Measurements from ENCODE around the gene ARF6.
A peak's percentile ranks its signal among the peaks of the same experiment; 100 is the strongest.
"Not testable (repeated sequence)": the region's sequence is repeated elsewhere in the genome, so short reads cannot be mapped to it uniquely, and the experiment has no call there.

ARF6 gene

DNA sequence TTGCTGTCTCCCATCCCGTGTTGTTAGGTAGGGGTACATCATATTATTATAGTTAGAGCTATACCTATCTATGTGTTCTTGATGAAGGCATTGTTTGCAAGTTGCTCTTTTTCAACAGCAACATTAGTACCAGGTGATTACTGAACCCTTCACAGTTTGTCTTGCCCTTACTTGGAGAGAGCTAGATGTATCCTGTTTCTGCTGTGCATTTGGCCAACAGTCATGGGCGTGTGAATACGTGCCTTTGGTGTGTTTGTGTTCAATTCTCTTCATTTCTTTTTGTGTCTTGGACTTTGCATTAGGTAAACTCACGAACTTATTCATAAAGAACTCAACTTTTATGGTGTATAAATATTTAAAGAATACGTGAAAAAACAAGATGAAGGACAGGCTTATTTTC lies 14.3 kb downstream of the ARF6 start:
- DNase-seq (ENCODE audit: low spot score), result no peak

DNA sequence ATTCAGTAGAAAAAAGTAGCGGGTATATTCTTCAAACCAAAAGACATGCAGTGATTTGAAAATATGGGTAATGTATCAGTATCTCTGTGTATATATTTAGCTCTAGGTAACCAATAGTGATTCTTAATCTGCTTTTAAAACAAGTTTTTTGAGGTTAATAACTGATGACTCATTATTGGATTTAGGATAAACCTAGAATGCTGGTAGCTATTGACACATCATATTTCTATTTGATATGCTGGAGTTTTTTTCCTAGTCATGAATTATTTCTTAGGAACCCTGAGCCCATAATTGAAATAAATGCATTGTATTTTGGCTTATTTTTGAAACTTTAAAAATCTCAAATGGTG lies 15.5 kb downstream of the ARF6 start:
- DNase-seq (ENCODE audit: low spot score), result no peak

DNA sequence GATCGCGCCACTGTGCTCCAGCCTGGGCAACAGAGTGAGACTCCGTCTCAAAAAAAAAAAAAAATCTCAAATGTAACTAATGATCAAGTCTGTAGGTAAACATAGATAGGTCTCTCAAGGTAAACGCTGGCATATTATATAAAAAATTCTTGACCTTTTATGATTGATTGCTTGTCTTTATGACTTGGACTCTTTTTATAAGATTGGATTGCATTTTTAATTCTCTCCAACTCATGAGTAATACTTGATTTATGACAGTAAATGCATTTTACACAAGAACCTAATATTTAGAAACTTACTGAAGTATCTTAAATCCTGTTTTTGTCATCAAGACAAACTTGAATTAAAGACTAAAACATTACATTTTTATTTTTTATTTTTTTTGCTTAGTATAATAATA lies 16.1 kb downstream of the ARF6 start:
- DNase-seq (ENCODE audit: low spot score), result no peak

DNA sequence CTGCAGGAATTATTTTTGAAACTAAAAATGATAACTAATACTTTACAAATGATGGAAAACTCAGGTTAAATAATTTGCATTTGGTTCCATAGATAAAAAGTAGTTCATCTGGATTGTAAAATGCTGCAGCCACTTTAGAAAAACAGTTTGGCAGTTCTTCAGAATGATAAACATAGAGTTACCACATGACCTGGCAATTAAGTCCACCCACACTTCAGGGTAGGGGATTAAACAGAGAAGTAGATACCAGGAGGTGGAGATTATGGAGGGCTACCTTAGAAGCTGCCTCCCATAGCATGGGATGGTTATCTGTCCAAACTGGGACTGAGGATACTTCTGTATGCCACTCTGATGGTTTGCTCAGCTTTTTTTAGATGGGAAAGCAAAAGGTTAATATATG lies 22.2 kb downstream of the ARF6 start:
- no peak for DNase-seq (ENCODE audit: low spot score)

DNA sequence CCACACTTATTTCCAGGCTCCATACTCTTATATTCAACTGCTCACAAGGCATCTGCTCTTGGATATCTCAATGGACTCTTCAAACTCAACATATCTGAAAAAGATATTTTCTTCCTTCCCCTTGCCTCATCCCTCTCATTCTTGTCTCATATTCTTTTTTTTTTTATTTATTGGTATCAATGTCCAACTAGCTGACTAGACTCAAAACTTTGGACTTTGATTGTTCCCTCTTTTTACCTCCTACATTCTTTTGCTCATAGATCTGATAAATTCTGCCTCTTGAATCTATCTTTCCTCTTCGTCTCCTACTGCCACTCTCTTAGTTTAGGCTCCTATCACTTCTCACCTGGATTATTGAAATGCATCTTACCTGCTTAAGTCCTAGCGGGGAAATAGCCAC lies 25.8 kb downstream of the ARF6 start:
- DNase-seq (ENCODE audit: low spot score), result no peak

DNA sequence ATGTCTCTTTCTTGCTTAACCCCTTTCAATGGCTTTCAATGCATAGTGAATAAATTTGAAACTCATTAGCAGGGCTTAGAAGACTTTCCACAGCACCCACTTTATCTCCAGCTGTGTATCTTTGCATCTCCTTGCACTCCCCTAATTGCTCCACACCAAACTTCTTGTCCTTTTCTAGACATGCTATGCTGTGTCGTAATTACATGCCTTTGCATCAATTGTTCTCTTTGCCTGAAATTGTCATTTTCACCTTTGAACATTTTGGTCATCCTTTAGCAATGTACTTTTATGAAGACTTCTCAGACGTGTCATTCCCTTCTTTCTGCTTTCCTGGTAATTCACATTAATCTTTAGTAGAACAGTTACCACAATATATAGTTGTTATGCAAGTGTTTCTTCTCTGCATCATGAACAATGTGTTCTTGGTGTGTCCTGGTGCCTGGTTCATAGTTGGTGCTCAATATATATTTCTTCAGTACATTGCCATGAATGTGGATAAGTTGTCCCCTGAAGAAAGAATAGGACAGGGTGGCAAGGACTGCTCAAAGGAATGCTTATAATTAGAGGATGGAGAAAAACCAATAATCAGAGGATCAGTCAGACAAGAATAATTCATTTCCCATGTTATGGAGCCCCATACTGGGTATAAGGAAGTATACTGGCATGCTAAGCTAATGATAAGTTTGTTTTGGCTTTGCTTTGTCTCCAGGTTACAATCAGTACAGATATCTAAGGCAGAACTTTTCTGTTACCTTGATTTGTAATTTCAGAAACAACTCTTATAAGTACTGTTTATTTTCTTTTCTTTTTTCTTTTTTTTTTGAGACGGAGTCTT lies 27.2 kb downstream of the ARF6 start:
- DNase-seq (ENCODE audit: low spot score), result no peak

DNA sequence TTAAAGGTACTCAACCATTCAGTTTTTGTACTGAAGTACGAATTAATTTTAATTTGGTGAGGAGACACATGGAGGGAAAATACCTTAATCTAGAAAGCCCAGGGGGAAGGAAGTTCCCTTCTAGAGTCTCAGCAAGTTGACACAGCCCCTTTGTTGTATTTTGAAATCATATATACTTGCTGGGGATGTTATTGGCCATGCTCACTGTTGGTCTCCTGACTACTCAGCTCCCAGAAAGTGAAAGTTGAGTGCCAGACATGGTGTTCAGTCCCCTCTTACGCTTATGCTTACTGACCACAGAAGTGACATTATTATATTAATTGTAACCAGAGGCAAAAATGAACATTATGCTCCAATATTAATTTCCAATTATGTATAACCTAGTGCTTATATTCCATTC lies 28.1 kb downstream of the ARF6 start:
- no peak for DNase-seq (ENCODE audit: low spot score)

DNA sequence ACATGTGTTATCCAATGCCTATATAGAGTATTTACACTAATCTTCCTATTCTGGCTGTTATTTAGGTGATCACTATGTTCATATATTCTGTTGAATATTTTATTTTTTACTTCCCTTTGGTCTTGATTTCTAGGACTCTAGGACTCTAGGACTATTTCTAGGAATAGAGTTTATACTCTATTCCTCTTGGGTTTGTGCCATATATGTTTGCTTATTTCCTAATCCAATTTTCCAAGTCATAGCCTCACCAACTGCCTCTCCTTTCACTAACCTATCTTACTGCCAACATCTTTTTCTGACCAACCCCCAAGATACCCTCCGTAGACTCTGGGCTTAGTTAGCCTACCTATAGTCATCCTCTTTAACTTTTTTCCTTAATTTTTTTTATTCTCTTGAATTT lies 28.5 kb downstream of the ARF6 start:
- no peak for DNase-seq (ENCODE audit: low spot score)

DNA sequence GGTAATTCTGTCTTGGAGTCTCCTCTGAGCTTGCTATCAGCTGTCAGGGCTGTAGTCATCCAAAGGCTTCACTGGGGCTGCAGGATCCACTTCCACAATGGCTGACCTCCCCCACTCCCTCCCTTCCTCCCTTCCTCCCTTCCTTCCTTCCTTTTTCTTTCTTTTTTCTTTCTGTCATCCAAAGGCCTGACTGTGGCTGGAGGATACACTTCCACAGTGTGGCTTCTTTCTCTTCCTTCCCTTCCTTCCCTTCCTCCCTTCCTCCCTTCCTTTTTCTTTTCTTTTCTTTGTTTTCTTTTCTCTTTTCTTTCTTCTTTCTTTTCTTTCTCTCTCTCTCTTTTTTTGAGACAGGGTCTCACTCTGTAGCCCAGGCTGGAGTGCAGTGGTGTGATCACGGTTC lies 30.6 kb downstream of the ARF6 start:
- DNase-seq (ENCODE audit: low spot score), result no peak

DNA sequence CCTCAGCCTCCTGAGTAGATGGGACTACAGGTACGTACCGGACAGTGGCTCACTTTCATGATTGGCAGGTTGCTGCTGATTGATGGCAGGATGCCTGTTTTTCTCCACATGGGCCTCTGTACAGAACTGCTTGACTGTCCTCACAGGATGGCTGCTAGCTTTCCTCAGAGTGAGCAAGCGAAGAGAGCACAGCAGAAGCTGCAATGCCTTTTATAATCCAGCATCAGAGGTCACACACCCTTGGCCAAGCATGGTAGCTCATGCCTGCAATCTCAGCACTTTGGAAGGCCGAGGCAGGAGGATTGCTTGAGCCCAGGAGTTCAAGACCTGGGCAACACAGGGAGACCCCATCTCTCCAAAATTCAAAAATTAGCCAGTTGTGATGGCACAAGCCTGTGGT lies 31.0 kb downstream of the ARF6 start:
- DNase-seq (ENCODE audit: low spot score), result no peak

DNA sequence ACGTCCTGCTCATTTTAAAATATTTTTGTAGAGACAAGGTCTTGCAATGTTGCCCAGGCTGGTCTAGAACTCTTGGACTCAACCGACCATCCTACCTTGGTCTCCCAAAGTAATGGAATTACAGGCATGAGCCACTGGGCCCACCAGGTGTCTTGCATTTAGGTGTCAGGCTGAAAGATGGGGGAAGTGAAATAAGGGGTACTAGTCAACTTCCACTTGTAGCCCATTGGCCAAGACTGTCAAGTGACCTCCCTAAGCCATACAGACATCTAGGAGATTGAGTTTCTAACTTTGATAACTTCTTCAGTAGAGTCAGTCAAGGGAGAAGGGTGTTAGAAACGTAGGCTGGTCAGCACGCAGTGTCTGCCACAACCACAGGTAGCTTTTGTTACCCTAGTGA lies 32.0 kb downstream of the ARF6 start:
- DNase-seq (ENCODE audit: low spot score), result no peak

DNA sequence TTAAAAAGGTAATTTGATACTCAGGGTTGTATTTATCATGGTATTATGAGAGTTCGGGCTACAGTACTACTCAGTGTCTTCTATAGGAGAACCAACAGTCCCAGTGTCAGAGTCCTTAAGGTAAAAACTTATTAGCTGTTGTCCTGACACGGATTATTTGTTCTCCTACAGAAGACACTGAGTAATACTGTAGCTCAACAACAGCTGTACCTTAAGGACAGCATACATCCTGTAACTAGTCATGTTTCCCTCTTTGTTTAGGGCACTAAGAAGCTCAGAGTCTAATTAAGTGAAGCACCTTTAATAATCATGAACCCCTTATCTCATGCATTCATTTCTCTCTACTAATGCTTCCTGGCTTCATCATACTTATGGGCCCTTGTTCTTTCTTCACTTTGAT lies 33.9 kb downstream of the ARF6 start:
- DNase-seq (ENCODE audit: low spot score), result no peak

DNA sequence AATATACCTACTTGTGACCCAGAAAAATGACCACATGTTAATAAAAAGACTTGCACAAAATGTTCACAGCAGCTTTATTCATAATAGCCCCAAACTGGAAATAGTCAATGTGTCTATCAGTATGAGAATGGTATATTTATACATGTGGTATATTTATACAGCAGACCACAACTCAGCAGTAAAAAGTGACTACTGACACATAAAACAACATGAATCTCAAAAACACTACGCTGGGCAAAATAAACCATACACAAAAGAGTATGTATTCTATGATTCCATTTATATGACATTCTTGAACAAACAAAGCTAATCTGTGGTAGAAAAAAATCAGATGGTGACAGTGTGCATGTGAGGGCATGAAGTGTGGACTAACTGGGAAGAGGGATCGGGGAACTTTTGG lies 35.1 kb downstream of the ARF6 start:
- DNase-seq (ENCODE audit: low spot score), result no peak

DNA sequence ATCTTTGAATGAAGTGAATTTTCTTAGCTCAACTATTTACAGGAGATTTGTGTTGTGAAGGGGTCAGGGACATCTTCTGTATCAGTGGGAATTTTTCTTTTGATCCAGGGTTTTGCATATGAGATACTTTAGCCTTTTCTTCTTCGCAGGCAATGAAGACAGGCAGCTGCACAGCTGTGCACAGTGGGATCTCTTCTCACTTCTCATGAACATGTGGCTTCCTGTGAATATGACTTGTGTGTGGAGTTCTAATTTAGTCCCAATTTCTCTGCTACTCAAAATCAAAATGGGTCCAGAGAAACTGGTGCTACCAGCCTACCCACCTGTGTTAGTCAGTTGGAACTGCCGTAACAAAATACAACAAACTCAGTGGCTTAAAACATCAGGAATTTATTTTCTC lies 37.8 kb downstream of the ARF6 start:
- DNase-seq (ENCODE audit: low spot score), result no peak

DNA sequence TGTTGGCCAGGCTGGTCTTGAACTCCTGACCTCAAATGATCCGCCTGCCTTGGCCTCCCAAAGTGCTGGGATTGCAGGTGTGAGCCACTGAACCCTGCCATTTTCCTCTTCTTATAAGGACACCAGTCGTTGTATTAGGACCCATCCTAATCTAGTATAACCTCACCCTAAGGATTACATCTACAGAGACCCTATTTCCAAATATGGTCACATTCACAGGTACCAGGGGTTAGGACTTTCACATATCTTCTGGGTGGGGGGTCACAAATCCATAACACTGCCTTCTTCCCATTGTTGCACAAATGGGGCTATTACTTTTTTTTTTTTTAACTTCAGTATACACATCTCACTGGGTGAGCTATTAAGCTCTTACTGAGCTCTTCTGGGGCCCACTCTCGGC lies 38.6 kb downstream of the ARF6 start:
- DNase-seq (ENCODE audit: low spot score), result no peak

DNA sequence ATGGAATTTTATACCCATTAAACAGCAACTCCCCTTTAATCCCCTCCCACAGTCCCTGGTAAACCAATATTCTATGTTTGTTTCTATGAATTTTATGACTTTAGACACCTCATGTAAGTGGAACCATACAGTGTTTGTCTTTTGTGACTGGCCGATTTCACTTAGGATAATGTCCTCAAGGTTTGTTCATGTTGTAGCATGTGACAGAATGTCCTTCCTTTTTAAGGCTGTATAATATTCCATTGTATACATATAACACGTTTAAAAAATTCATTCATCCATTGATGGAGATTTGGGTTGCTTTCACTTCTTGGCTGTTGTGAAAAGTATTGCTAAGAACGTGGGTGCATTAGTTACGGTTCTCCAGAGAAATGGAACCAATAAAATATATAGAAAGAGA lies 40.2 kb downstream of the ARF6 start:
- DNase-seq (ENCODE audit: low spot score), result no peak

DNA sequence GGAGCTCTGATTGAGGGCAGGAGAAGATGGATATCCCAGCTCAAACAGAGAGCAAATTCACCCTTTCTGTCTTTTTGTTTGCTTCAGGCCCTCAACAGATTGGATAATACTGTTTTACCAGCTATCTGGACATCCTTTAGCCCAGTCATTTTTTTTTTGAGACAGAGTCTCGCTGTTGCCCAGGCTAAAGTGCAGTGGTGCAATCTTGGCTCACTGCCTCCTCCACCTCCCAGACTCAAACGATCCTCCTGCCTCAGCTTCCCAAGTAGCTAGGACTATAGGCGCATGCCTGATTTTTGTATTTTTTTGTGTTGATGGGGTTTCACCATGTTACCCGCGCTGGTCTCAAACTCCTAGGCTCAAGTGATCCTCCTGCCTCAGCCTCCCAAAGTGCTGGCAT lies 40.8 kb downstream of the ARF6 start:
- DNase-seq (ENCODE audit: low spot score), result no peak

DNA sequence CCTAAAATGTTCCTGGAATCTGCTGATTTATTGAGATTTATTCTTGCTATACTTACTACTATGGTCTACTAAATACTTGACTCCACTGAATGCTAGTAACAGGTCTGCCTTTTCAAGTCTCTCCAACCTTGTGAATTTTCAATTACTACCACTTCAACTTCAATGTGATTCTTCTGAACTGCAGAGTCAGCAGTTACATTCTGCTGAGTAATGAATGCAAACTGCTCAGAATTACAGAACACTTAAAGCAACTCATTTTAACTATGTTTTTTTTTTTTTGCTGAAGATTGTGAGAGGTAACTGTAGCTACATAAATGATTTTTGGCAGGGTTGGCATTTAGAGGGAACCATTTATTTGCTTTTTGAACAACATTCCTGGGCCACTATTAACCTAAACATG lies 41.8 kb downstream of the ARF6 start:
- no peak for DNase-seq (ENCODE audit: low spot score)

DNA sequence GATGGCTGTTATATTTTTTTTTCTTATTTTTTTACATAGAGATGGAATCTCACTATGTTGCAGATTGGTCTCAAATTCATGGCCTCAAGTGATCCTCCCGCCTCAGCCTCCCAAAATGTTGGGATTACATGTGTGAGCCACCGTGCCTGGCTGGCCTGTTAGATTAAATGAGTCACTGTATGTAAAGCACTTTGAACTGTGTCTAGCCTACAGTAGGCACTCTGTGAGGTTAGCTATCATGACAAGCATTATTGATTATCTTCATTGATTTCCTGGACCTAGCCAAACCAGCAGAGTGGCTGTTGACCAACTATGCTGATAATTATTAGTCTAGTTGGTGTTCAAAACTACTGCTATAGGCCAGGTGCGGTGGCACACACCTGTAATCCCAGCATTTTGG lies 42.6 kb downstream of the ARF6 start:
- no peak for DNase-seq (ENCODE audit: low spot score)

DNA sequence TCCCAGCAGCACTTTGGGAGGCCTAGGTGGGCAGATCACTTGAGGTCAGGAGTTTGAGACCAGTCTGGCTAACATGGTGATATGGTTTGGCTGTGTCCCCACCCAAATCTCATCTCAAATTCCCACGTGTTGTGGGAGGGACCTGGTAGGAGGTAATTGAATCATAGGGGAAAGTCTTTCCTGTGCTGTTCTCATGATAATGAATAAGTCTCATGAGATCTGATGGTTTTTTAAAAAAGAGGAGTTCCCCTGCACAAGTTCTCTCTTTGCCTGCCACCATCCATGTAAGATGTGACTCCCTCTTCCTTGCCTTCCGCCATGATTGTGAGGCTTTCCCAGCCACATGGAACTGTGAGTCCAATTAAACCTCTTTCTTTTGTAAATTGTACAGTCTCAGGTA lies 43.4 kb downstream of the ARF6 start:
- DNase-seq (ENCODE audit: low spot score), result not testable (repeated sequence)

DNA sequence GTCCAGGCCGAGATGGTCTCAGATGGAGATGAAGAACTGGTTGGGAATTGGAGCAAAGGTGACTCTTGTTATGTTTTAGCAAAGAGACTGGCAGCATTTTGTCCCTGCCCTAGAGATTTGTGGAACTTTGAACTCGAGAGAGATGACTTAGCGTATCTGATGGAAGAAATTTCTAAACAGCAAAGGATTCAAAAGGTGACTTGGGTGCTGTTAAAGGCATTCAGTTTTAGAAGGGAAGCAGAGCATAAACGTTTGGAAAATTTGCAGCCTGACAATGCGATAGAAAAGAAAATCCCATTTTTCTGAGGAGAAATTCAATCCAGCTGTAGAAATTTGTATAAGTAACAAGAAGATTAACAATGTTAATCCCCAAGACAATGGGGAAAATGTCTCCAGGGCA lies 44.0 kb downstream of the ARF6 start:
- DNase-seq (ENCODE audit: low spot score), result not testable (repeated sequence)

DNA sequence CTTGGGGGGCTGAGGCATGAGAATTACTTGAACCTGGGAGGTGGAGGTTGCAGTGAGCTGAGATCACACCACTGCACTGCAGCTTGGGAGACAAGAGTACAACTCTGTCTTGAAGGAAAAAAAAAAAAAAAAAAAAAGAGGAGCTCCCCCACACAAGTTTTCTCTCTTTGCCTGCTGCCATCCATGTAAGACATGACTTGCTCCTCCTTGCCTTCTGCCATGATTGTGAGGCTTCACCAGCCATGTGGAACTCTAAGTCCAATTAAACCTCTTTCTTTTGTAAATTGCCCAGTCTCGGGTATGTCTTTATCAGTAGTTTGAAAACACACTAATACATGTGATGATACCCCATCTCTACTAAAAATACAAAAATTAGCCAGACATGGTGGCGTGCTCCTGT lies 46.3 kb downstream of the ARF6 start:
- DNase-seq (ENCODE audit: low spot score), result not testable (repeated sequence)

DNA sequence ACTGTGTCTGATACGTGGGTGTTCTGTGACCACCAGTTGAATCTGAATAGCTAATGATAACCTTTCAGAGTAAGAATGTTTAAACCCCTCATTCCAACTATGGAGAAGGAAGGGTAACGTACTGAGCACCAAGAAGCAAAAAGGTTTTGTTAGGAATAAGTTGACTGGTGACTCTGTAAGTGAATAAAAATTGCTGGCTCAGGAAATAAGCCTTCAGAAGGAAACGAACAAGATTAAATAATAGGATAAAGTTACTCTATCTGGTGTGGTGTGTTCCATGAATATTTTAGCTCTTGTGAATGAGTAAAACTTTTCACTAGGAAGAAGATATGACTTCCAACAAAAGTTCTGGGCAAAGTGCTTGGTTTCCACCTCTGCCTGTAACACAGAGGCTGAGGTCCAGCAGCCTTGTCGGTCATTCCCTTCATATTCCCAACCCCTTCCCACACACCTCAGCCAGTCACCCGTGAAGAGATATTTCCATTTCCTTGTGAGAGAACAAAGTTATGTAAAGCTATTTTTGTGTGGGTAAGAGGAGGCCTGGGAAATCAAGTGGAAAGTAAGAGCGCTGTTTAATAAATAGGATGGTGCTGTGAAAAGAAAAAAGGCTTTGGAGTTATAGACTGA lies 47.1 kb downstream of the ARF6 start:
- no peak for DNase-seq (ENCODE audit: low spot score)

DNA sequence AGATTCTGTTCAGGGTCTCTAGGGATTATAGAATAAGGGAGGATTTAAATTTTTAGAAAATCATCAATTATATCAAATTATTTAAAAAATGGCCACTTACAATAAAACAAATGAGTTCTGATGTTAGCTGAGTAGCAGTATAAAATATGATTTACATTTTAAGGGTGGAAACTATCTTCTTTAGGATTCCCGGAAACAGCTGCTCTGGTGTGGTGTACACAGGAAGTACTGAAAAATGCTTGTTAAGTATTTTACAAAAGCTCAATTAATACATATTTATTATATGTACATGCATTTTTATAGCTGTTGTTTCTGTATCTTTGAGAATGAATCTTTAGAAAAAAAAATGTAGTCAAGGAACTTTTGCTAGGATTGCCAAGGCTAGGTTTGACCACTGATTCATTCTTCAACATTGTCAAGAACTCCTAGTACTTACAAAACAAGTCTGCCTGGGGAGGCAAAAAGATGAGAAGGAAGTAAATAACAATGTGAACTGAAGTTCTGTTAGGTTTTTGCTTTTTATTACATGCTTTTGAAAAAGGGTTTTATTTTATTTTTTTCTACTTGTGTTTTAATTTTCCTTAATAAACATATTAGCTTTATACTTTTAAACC lies 48.0 kb downstream of the ARF6 start:
- DNase-seq (ENCODE audit: low spot score), result peak; percentile 34

All from AG20443 (cell line).